K562 (cell line): Measurements from ENCODE around the gene P2RX3. TPM values are rescaled to one million over a fixed set of nuclear protein-coding genes. Genes with fewer than 3 reads are reported as not detected.

Experiments
- ATAC-seq: fragments of 200-7000 bp; cut with Tn5 transposase; 3 replicates; pipeline ENCODE4 v1.9.1; 2020; ENCODE audit warnings: moderate library complexity
- BruUV-seq: library from RNA; stranded (reverse); fragments of 400-500 nt; replicated peaks from 2 replicates; lab custom pipeline; 2021; lab: Mats Ljungman, UMichigan
- CTCF ChIA-PET: fragments of 300-600 bp; formaldehyde crosslinking; extraction: SDS; loops from one replicate; lab custom pipeline; 2021; ENCODE audit warnings: low intra/inter-chr PET ratio; lab: Yijun Ruan, JAX
- POLR2A ChIA-PET: fragments of 300-600, 350-650 bp; sonication (Branson Sonifier 250); formaldehyde crosslinking; extraction: SDS; loops from one replicate; lab custom pipeline; 2021; ENCODE audit warnings: antibody characterized with exemption, inconsistent platforms; lab: Yijun Ruan, JAX
- DNase-seq, 4 experiments: peaks; one replicate each; pipeline versions ENCODE4 v3.0.0 to v3.0.0-alpha.2; 2011 to 2018; ENCODE audit warnings: low spot score in 3 of 4, mixed read lengths in 3 of 4; ENCODE audit errors: extremely low read depth in 1 of 4
- FAIRE-seq: peaks from 2 replicates; lab custom pipeline; 2011; peaks lifted over from hg19 to GRCh38; lab: Jason Lieb, UNC
- H2AFZ ChIP-seq: 2 replicates; pipeline ENCODE4 v1.6.0; 2011; ENCODE audit warnings: low read depth, low read length, control low read depth, inconsistent platforms
- H3K27ac ChIP-seq: fragments of 200-600 bp; 3 replicates; pipeline ENCODE4 v1.8.0; 2011; ENCODE audit warnings: low read depth, mild to moderate bottlenecking, control low read depth, inconsistent platforms, low read length, moderate library complexity, mixed read lengths; ENCODE audit errors: extremely low read depth
- H3K27me3 ChIP-seq, 2 experiments: fragments of 300-600 bp in 1 of 2; 2 replicates in 1 of 2; 3 replicates in 1 of 2; pipeline versions ENCODE4 v1.6.0 to v1.8.0; 2011; ENCODE audit warnings: inconsistent platforms in 2 of 2, low read length in 2 of 2, mild to moderate bottlenecking in 1 of 2, mixed read lengths in 1 of 2, moderate library complexity in 1 of 2; ENCODE audit not compliant: control insufficient read depth in 2 of 2, insufficient read depth in 2 of 2
- H3K36me3 ChIP-seq: fragments of 300-600 bp; 3 replicates; pipeline ENCODE4 v1.8.0; 2011; ENCODE audit warnings: mild to moderate bottlenecking, low read length, inconsistent platforms; ENCODE audit not compliant: control insufficient read depth, insufficient read depth
- H3K4me1 ChIP-seq, 2 experiments: fragments of 200-600 bp in 1 of 2; replicated peaks in 1 of 2; 2 replicates in 1 of 2; 3 replicates in 1 of 2; pipeline versions ENCODE4 v1.5.1 to v1.8.0; 2011; ENCODE audit warnings: inconsistent platforms in 2 of 2, low read length in 2 of 2, mild to moderate bottlenecking in 1 of 2, mixed read lengths in 1 of 2, moderate library complexity in 1 of 2; ENCODE audit not compliant: control insufficient read depth in 2 of 2, insufficient read depth in 2 of 2
- H3K4me2 ChIP-seq: 2 replicates; pipeline ENCODE4 v1.6.1; 2011; ENCODE audit warnings: low read length, control low read depth, inconsistent platforms, mixed read lengths; ENCODE audit not compliant: insufficient read depth
- H3K4me3 ChIP-seq: fragments of 200-600 bp; sonication (generic), shearing (Covaris generic); 2 replicates; pipeline ENCODE4 v1.5.1; 2016; ENCODE audit warnings: control low read depth, inconsistent platforms
- H3K79me2 ChIP-seq: fragments of 200-600 bp; 3 replicates; pipeline ENCODE4 v1.8.0; 2011; ENCODE audit warnings: low read length, inconsistent platforms; ENCODE audit not compliant: control insufficient read depth, insufficient read depth
- H3K9ac ChIP-seq, 2 experiments: 2 replicates each; pipeline versions ENCODE4 v1.6.0 to v1.6.1; 2011; ENCODE audit warnings: low read depth in 2 of 2, low read length in 2 of 2, control low read depth in 1 of 2, inconsistent platforms in 1 of 2, mild to moderate bottlenecking in 1 of 2, mixed read lengths in 1 of 2; ENCODE audit not compliant: insufficient read depth in 1 of 2
- H3K9me1 ChIP-seq: one replicate; pipeline ENCODE4 v1.6.0; 2011; ENCODE audit warnings: inconsistent platforms, mild to moderate bottlenecking, low read length, moderate library complexity; ENCODE audit not compliant: control insufficient read depth, insufficient read depth
- H3K9me3 ChIP-seq: replicated peaks from 2 replicates; pipeline ENCODE4 v1.5.1; 2011; ENCODE audit warnings: low read depth, low read length, inconsistent platforms; ENCODE audit not compliant: control insufficient read depth, insufficient read depth
- H4K20me1 ChIP-seq: replicated peaks from 2 replicates; pipeline ENCODE4 v1.6.1; 2011; ENCODE audit warnings: low read length, inconsistent platforms, mixed read lengths; ENCODE audit not compliant: control insufficient read depth, insufficient read depth
- ARID1B ChIP-seq: fragments of 450-650 bp; IDR thresholded peaks from 2 replicates; pipeline ENCODE4 v1.6.1; 2016; ENCODE audit warnings: antibody characterized with exemption, mild to moderate bottlenecking, inconsistent platforms
- ATF3 ChIP-seq, 2 experiments: fragments of 450-650 bp in 1 of 2; sonication (generic) in 1 of 2; formaldehyde crosslinking in 1 of 2; IDR thresholded peaks in 1 of 2; conservative IDR thresholded peaks in 1 of 2; 2 replicates each; pipeline versions ENCODE4 v1.6.1 to v1.8.1; 2016 to 2023; ENCODE audit warnings: mild to moderate bottlenecking in 2 of 2, moderate library complexity in 2 of 2, inconsistent platforms in 1 of 2, missing genetic modification reagents in 1 of 2
- CSDE1 ChIP-seq, 2 experiments: fragments of 450-650 bp; IDR thresholded peaks; 2 replicates each; pipeline ENCODE4 v1.6.1; 2016; ENCODE audit warnings: mild to moderate bottlenecking in 1 of 2
- EGR1 ChIP-seq: fragments of 450-650 bp; conservative IDR thresholded peaks from 2 replicates; pipeline ENCODE4 v1.6.1; 2017; ENCODE audit warnings: mild to moderate bottlenecking
- EP300 ChIP-seq: IDR thresholded peaks from 2 replicates; pipeline ENCODE4 v1.6.1; 2012; ENCODE audit warnings: low read length, improper control_type of control experiment
- ERF ChIP-seq: fragments of 450-650 bp; formaldehyde crosslinking; IDR thresholded peaks from 2 replicates; pipeline ENCODE4 v1.4.0; 2020; ENCODE audit warnings: mild to moderate bottlenecking, mixed read lengths
- FIP1L1 ChIP-seq: fragments of 200-400 bp; formaldehyde crosslinking; IDR thresholded peaks from 2 replicates; pipeline ENCODE4 v1.6.1; 2018; ENCODE audit warnings: mild to moderate bottlenecking, low read depth, low read length; ENCODE audit not compliant: poor library complexity, severe bottlenecking
- HNRNPK ChIP-seq: fragments of 200-400 bp; formaldehyde crosslinking; IDR thresholded peaks from one replicate; pipeline ENCODE4 v1.6.1; 2018; ENCODE audit warnings: mild to moderate bottlenecking, low read depth, low read length; ENCODE audit not compliant: poor library complexity, severe bottlenecking
- MED1 ChIP-seq: sonication (generic); formaldehyde crosslinking; IDR thresholded peaks from 2 replicates; pipeline ENCODE4 v1.8.1; 2023; ENCODE audit warnings: missing genetic modification reagents, borderline replicate concordance
- MEF2A ChIP-seq: IDR thresholded peaks from 2 replicates; pipeline ENCODE4 v1.6.1; 2011; ENCODE audit warnings: low read depth, mild to moderate bottlenecking, low read length, moderate library complexity; ENCODE audit not compliant: control insufficient read depth
- NFIC ChIP-seq: fragments of 450-650 bp; IDR thresholded peaks from 2 replicates; pipeline ENCODE4 v1.6.1; 2017; ENCODE audit warnings: mild to moderate bottlenecking, inconsistent platforms
- NR4A1 ChIP-seq, 2 experiments: fragments of 250-450 bp in 1 of 2; fragments of 450-650 bp in 1 of 2; sonication (Bioruptor Pico) in 1 of 2; IDR thresholded peaks; 2 replicates each; pipeline versions ENCODE4 v1.4.0 to v1.6.1; 2016 to 2020; ENCODE audit warnings: mild to moderate bottlenecking in 2 of 2, missing compliant biosample characterization in 1 of 2, missing genetic modification characterization in 1 of 2, moderate library complexity in 1 of 2
- NRF1 ChIP-seq, 2 experiments: fragments of 450-650 bp; IDR thresholded peaks in 1 of 2; conservative IDR thresholded peaks in 1 of 2; 2 replicates each; pipeline ENCODE4 v1.6.1; 2014; ENCODE audit warnings: mild to moderate bottlenecking in 2 of 2
- POLR2G ChIP-seq: fragments of 200-400 bp; formaldehyde crosslinking; IDR thresholded peaks from 2 replicates; pipeline ENCODE4 v1.6.1; 2017; ENCODE audit warnings: low read depth, mild to moderate bottlenecking, antibody characterized with exemption, low read length, moderate library complexity
- SLC30A9 ChIP-seq: fragments of 250-450 bp; sonication (Bioruptor Pico); IDR thresholded peaks from 2 replicates; pipeline ENCODE4 v1.8.0; 2022; ENCODE audit warnings: mild to moderate bottlenecking, moderate library complexity
- SMARCA4 ChIP-seq: fragments of 450-650 bp; IDR thresholded peaks from 2 replicates; pipeline ENCODE4 v1.6.1; 2016
- TEAD2 ChIP-seq: fragments of 450-650 bp; IDR thresholded peaks from 2 replicates; pipeline ENCODE4 v1.6.1; 2016; ENCODE audit warnings: missing genetic modification characterization, control low read depth, missing compliant biosample characterization
- TRIM24 ChIP-seq, 2 experiments: fragments of 450-650 bp; IDR thresholded peaks; 2 replicates each; pipeline ENCODE4 v1.6.1; 2016
- ZNF24 ChIP-seq: fragments of 450-650 bp; IDR thresholded peaks from 2 replicates; pipeline ENCODE4 v1.6.1; 2016
- ZNF263 ChIP-seq: sonication (generic); formaldehyde crosslinking; IDR thresholded peaks from 2 replicates; pipeline ENCODE4 v1.8.0; 2022; ENCODE audit warnings: mild to moderate bottlenecking, missing genetic modification reagents, borderline replicate concordance
- ZNF695 ChIP-seq: fragments of 450-650 bp; formaldehyde crosslinking; IDR thresholded peaks from 2 replicates; pipeline ENCODE4 v1.4.0; 2020; ENCODE audit warnings: mild to moderate bottlenecking, moderate library complexity
- ZNF75A ChIP-seq: fragments of 450-650 bp; formaldehyde crosslinking; IDR thresholded peaks from 2 replicates; pipeline ENCODE4 v1.4.0; 2020; ENCODE audit warnings: mild to moderate bottlenecking
- WGBS: fragments of 100-300 bp; shearing (Covaris generic); methylation state at CpG from one replicate; pipeline ENCODE4 v1.1.6; 2016; ENCODE audit warnings: low coverage, mixed read lengths; ENCODE audit not compliant: insufficient coverage; ENCODE audit errors: missing lambda C conversion rate; 5-methylcytosine and 5-hydroxymethylcytosine counted together
- in situ Hi-C: fragments of 300-500 bp; cut with MboI; formaldehyde crosslinking; loops from 4 replicates; pipeline ENCODE4 v1.15.0; 2018; ENCODE audit warnings: inconsistent platforms, mixed read lengths
- intact Hi-C: fragments of 100-400 bp; cut with micrococcal nuclease; formaldehyde crosslinking; loops from 2 replicates; pipeline ENCODE4 v1.14.2; 2022
- polyA plus RNA-seq, 8 experiments: library from polyadenylated mRNA; depleted of rRNA in 4 of 8; stranded (reverse) in 5 of 8; unstranded in 3 of 8; fragments of >200 nt; fragmentation: Nextera tagmentation in 2 of 8; fragmentation: Illumina TruSeq in 1 of 8; extraction: Ambion mirVana in 2 of 8; extraction: Trizol in 1 of 8; gene quantifications; 2 replicates each; pipeline versions ENCODE4 v1.2.1 to v1.2.3, GENCODE V29; 2011 to 2014; ENCODE audit warnings: inconsistent platforms in 1 of 8, missing spikeins in 1 of 8
- total RNA-seq, 7 experiments: library from RNA; depleted of rRNA in 6 of 7; stranded (reverse); fragments of >200 nt in 6 of 7; fragmentation: Illumina TruSeq in 2 of 7; extraction: Trizol in 2 of 7; gene quantifications; 2 replicates each; pipeline versions ENCODE4 v1.2.1 to v1.2.3, GENCODE V29; 2011 to 2021; ENCODE audit warnings: low replicate concordance in 1 of 7

Gene P2RX3
- total and polyA plus RNA-seq, 9 of the 15 experiments (the other 6 are each of a cell fraction or from before 2014, with no cell fraction given) = not detected

- TF ChIP-seq NR4A1 (CRISPR knock-in tag; IDR thresholded peaks at IDR 0.05) = no peak
- no peak for TF ChIP-seq NR4A1 (tag; IDR thresholded peaks at IDR 0.05)
- TF ChIP-seq TRIM24 (IDR thresholded peaks at IDR 0.05) = no peak
- TF ChIP-seq NFIC = peak; percentile 55
- 0 out of 2 replicates have a peak, but pooled peaks have one; percentile 44 for TF ChIP-seq ZNF75A (CRISPR knock-in tag)
- no peak for TF ChIP-seq HNRNPK
- TF ChIP-seq EGR1 = peak; percentile 50
- TF ChIP-seq MED1 (CRISPR knock-in tag) = no peak
- no peak for TF ChIP-seq FIP1L1
Measured at GRCh38 chr11:57387289-57388030, 49.3 kb downstream of the P2RX3 start (continued).

- CTCF ChIA-PET = no interaction called here
- WGBS = 0% methylated on average over 2 of the region's 2 CpGs
- no peak for TF ChIP-seq ZNF263
- TF ChIP-seq ZNF24 = peak; percentile 89
- no peak for TF ChIP-seq CSDE1 (IDR thresholded peaks at IDR 0.05)
- TF ChIP-seq ARID1B = peak; percentile 56; the same call in 1 of the 2 replicates
- TF ChIP-seq TEAD2 (tag) = no peak
- peak; percentile 19; the same call in 1 of the 2 replicates for TF ChIP-seq SMARCA4
- TF ChIP-seq ZNF695 = no peak
- peak; percentile 47; the same call in 1 of the 2 replicates for TF ChIP-seq ATF3 (IDR thresholded peaks at IDR 0.05)
- TF ChIP-seq ATF3 (CRISPR knock-in tag; conservative IDR thresholded peaks at IDR 0.05) = no peak
- TF ChIP-seq EP300 = peak; percentile 26; the same call in 1 of the 2 replicates
- no peak for TF ChIP-seq NRF1 (conservative IDR thresholded peaks at IDR 0.05 in 1 of 2, IDR thresholded peaks at IDR 0.05 in 1 of 2)
- TF ChIP-seq SLC30A9 (CRISPR knock-in tag) = no peak
- no peak for TF ChIP-seq ERF
- TF ChIP-seq POLR2G = no peak
- TF ChIP-seq MEF2A = no peak
Measured at GRCh38 chr11:57390535-57390934, 52.4 kb downstream of the P2RX3 start, which contains the start of gene PRG2. Gene PRG2 (minus strand): TSS chr11:57390650. CDS start chr11:57389944, 706 bp downstream.

More at GRCh38 chr11:57390535-57390934, 52.4 kb downstream of the P2RX3 start, which contains the start of gene PRG2:
- H3K27me3 ChIP-seq = no peaks in the 10 kb centered on the region
- intact Hi-C loops = no loop called here
- H3K36me3 ChIP-seq = no peaks in the 10 kb centered on the region
- H3K27ac ChIP-seq = no peak within 1 kb of the TSS
- no peaks in the 10 kb centered on the region for H3K9me3 ChIP-seq
- peaks cover 33 to 65% of the 10 kb centered on the region in 2 experiments for H3K4me1 ChIP-seq
- 0 out of 2 replicates have a peak within 1 kb of the TSS, but pooled peaks have one; percentile 33 for H2AFZ ChIP-seq
- POLR2A ChIA-PET = interaction anchor here (1.6 kb wide), 1 partner anchor 9 kb away, joined by 4 read pairs; no protein-coding TSS in a partner anchor
- H3K79me2 ChIP-seq = no peaks in the 10 kb centered on the region
- DNase-seq = peak in 1 of 4 experiments; percentile 23
- no peaks in the 10 kb centered on the region for H3K9me1 ChIP-seq
- in situ Hi-C loops = no loop called here
- peak within 1 kb of the TSS in 1 of 2 experiments; percentile 47; a peak in 1 of 4 replicates for H3K9ac ChIP-seq
- FAIRE-seq = no peak
- ATAC-seq = peak; percentile 6; the same call in 1 of the 3 replicates
- H4K20me1 ChIP-seq = no peaks in the 10 kb centered on the region
- H3K4me3 ChIP-seq = no peak within 1 kb of the TSS
- H3K4me2 ChIP-seq = peak within 1 kb of the TSS; percentile 0; the same call in 1 of the 2 replicates
- BruUV-seq = no TSS peak
